HEK293 (cell line): ENCODE results near the gene ARHGAP30.
"Not testable (repeated sequence)": the region's sequence is repeated elsewhere in the genome, so short reads cannot be mapped to it uniquely, and the experiment has no call there.

Source experiments
- CTCF ChIA-PET: fragments of 350-600 bp; formaldehyde crosslinking; extraction: SDS; loops from one replicate; lab custom pipeline; 2021; ENCODE audit warnings: antibody characterized with exemption; lab: Yijun Ruan, JAX
- POLR2A ChIA-PET: fragments of 300-600 bp; formaldehyde crosslinking; extraction: SDS; loops from one replicate; lab custom pipeline; 2020; ENCODE audit warnings: antibody characterized with exemption, inconsistent platforms; lab: Yijun Ruan, JAX
- H3K27ac ChIP-seq: fragments of 200-500 bp; sonication (Bioruptor generic); 2 replicates; pipeline ENCODE4 v1.5.1; 2014; ENCODE audit warnings: low read depth, low read length, control low read depth, inconsistent platforms; ENCODE audit errors: extremely low read depth
- H3K36me3 ChIP-seq, 2 experiments: fragments of 200-500 bp in 1 of 2; sonication (Bioruptor generic) in 1 of 2; 1 replicate in 1 of 2; 2 replicates in 1 of 2; pipeline ENCODE4 v1.5.1; 2014 to 2017; ENCODE audit warnings: inconsistent platforms in 2 of 2, low read length in 2 of 2; ENCODE audit not compliant: control insufficient read depth in 2 of 2, insufficient read depth in 1 of 2
- H3K4me1 ChIP-seq: fragments of 200-500 bp; sonication (Bioruptor generic); 2 replicates; pipeline ENCODE4 v1.5.1; 2014; ENCODE audit warnings: mild to moderate bottlenecking, low read length, inconsistent platforms; ENCODE audit not compliant: control insufficient read depth, insufficient read depth
- H3K4me3 ChIP-seq: 2 replicates; pipeline ENCODE4 v1.5.1; 2011; ENCODE audit warnings: low read depth, mild to moderate bottlenecking, control low read depth, low read length, moderate library complexity
- H3K9me3 ChIP-seq: fragments of 200-500 bp; sonication (Bioruptor generic); 2 replicates; pipeline ENCODE4 v1.5.1; 2014; ENCODE audit warnings: low read depth, low read length, inconsistent platforms; ENCODE audit not compliant: control insufficient read depth, insufficient read depth
- GLI2 ChIP-seq: fragments of 450-650 bp; formaldehyde crosslinking; IDR thresholded peaks from 2 replicates; pipeline ENCODE4; 2017; ENCODE audit warnings: missing biosample characterization, missing genetic modification characterization, low read depth, borderline replicate concordance
- KLF16 ChIP-seq: fragments of 450-650 bp; formaldehyde crosslinking; IDR thresholded peaks from 2 replicates; pipeline ENCODE4 v1.5.1; 2017; ENCODE audit warnings: missing biosample characterization, missing genetic modification characterization
- KLF8 ChIP-seq: fragments of 450-650 bp; formaldehyde crosslinking; IDR thresholded peaks from 2 replicates; pipeline ENCODE4 v1.5.1; 2016; ENCODE audit warnings: missing biosample characterization, missing genetic modification characterization
- REPIN1 ChIP-seq: fragments of 450-650 bp; formaldehyde crosslinking; IDR thresholded peaks from 2 replicates; pipeline ENCODE4 v1.5.1; 2017; ENCODE audit warnings: missing biosample characterization, missing genetic modification characterization, low read depth
- SALL2 ChIP-seq: fragments of 450-650 bp; formaldehyde crosslinking; IDR thresholded peaks from 2 replicates; pipeline ENCODE4 v1.5.0; 2017; ENCODE audit warnings: missing biosample characterization, mild to moderate bottlenecking, missing genetic modification characterization, borderline replicate concordance
- SETDB1 ChIP-seq: IDR thresholded peaks from one replicate; pipeline ENCODE4 v1.6.1; 2017; ENCODE audit warnings: mild to moderate bottlenecking, low read length, moderate library complexity, mixed read lengths; ENCODE audit not compliant: insufficient read length
- SP7 ChIP-seq: fragments of 450-650 bp; formaldehyde crosslinking; IDR thresholded peaks from 2 replicates; pipeline ENCODE4 v1.5.1; 2016; ENCODE audit warnings: missing biosample characterization, missing genetic modification characterization
- ZBTB1 ChIP-seq: fragments of 450-650 bp; formaldehyde crosslinking; IDR thresholded peaks from 2 replicates; pipeline ENCODE4 v1.5.1; 2016; ENCODE audit warnings: missing biosample characterization, missing genetic modification characterization
- ZNF10 ChIP-seq: fragments of 450-650 bp; formaldehyde crosslinking; IDR thresholded peaks from 2 replicates; pipeline ENCODE4 v1.5.1; 2017; ENCODE audit warnings: missing biosample characterization, missing genetic modification characterization
- ZNF157 ChIP-seq: fragments of 450-650 bp; formaldehyde crosslinking; IDR thresholded peaks from 2 replicates; pipeline ENCODE4 v1.5.1; 2016; ENCODE audit warnings: missing biosample characterization, missing genetic modification characterization
- ZNF16 ChIP-seq: fragments of 450-650 bp; formaldehyde crosslinking; IDR thresholded peaks from 2 replicates; pipeline ENCODE4 v1.5.1; 2016; ENCODE audit warnings: low read depth, missing biosample characterization, missing genetic modification characterization
- ZNF175 ChIP-seq: fragments of 450-650 bp; formaldehyde crosslinking; IDR thresholded peaks from 2 replicates; pipeline ENCODE4 v1.5.1; 2016; ENCODE audit warnings: missing biosample characterization, missing genetic modification characterization
- ZNF211 ChIP-seq: fragments of 450-650 bp; formaldehyde crosslinking; IDR thresholded peaks from 2 replicates; pipeline ENCODE4 v1.5.1; 2016; ENCODE audit warnings: low read depth, missing biosample characterization, missing genetic modification characterization
- ZNF214 ChIP-seq: fragments of 450-650 bp; formaldehyde crosslinking; IDR thresholded peaks from 2 replicates; pipeline ENCODE4 v1.5.1; 2017; ENCODE audit warnings: missing biosample characterization, mild to moderate bottlenecking, missing genetic modification characterization, borderline replicate concordance
- ZNF248 ChIP-seq: fragments of 450-650 bp; formaldehyde crosslinking; IDR thresholded peaks from 2 replicates; pipeline ENCODE4 v1.5.1; 2017; ENCODE audit warnings: missing biosample characterization, missing genetic modification characterization
- ZNF311 ChIP-seq: fragments of 450-650 bp; formaldehyde crosslinking; IDR thresholded peaks from 2 replicates; pipeline ENCODE4 v1.5.1; 2017; ENCODE audit warnings: missing biosample characterization, missing genetic modification characterization, borderline replicate concordance
- ZNF354C ChIP-seq: fragments of 450-650 bp; formaldehyde crosslinking; IDR thresholded peaks from 2 replicates; pipeline ENCODE4 v1.5.1; 2016; ENCODE audit warnings: missing biosample characterization, missing genetic modification characterization, low read depth, borderline replicate concordance
- ZNF394 ChIP-seq: fragments of 450-650 bp; formaldehyde crosslinking; IDR thresholded peaks from 2 replicates; pipeline ENCODE4 v1.5.1; 2016; ENCODE audit warnings: missing biosample characterization, missing genetic modification characterization, mild to moderate bottlenecking, moderate library complexity, borderline replicate concordance
- ZNF404 ChIP-seq: fragments of 450-650 bp; formaldehyde crosslinking; IDR thresholded peaks from 2 replicates; pipeline ENCODE4 v1.5.1; 2017; ENCODE audit warnings: missing biosample characterization, missing genetic modification characterization
- ZNF433 ChIP-seq: fragments of 450-650 bp; formaldehyde crosslinking; IDR thresholded peaks from 2 replicates; pipeline ENCODE4 v1.5.1; 2016; ENCODE audit warnings: missing biosample characterization, missing genetic modification characterization, low read depth
- ZNF501 ChIP-seq: fragments of 450-650 bp; formaldehyde crosslinking; IDR thresholded peaks from 2 replicates; pipeline ENCODE4 v1.5.1; 2016; ENCODE audit warnings: missing biosample characterization, missing genetic modification characterization
- ZNF529 ChIP-seq: fragments of 450-650 bp; formaldehyde crosslinking; IDR thresholded peaks from 2 replicates; pipeline ENCODE4 v1.5.1; 2017; ENCODE audit warnings: missing genetic modification characterization, missing biosample characterization; ENCODE audit not compliant: insufficient replicate concordance
- ZNF558 ChIP-seq: fragments of 450-650 bp; formaldehyde crosslinking; IDR thresholded peaks from 2 replicates; pipeline ENCODE4 v1.5.1; 2016; ENCODE audit warnings: missing biosample characterization, missing genetic modification characterization
- ZNF664 ChIP-seq: fragments of 450-650 bp; formaldehyde crosslinking; IDR thresholded peaks from 2 replicates; pipeline ENCODE4 v1.5.1; 2016; ENCODE audit warnings: missing biosample characterization, missing genetic modification characterization
- ZNF843 ChIP-seq: fragments of 450-650 bp; formaldehyde crosslinking; IDR thresholded peaks from 2 replicates; pipeline ENCODE4 v1.5.1; 2016; ENCODE audit warnings: missing biosample characterization, missing genetic modification characterization
- ZXDB ChIP-seq: fragments of 450-650 bp; formaldehyde crosslinking; IDR thresholded peaks from 2 replicates; pipeline ENCODE4 v1.5.1; 2016; ENCODE audit warnings: missing biosample characterization, missing genetic modification characterization
- TF ChIP-seq, protein P1 (sequence below): fragments of 450-650 bp; formaldehyde crosslinking; IDR thresholded peaks from 2 replicates; pipeline ENCODE4 v1.5.1; 2016; ENCODE audit warnings: missing biosample characterization, missing genetic modification characterization
- TF ChIP-seq, protein P2 (sequence below): fragments of 450-650 bp; formaldehyde crosslinking; IDR thresholded peaks from 2 replicates; pipeline ENCODE4 v1.5.1; 2017; ENCODE audit warnings: missing biosample characterization, missing genetic modification characterization

The ARHGAP30 gene

DNA sequence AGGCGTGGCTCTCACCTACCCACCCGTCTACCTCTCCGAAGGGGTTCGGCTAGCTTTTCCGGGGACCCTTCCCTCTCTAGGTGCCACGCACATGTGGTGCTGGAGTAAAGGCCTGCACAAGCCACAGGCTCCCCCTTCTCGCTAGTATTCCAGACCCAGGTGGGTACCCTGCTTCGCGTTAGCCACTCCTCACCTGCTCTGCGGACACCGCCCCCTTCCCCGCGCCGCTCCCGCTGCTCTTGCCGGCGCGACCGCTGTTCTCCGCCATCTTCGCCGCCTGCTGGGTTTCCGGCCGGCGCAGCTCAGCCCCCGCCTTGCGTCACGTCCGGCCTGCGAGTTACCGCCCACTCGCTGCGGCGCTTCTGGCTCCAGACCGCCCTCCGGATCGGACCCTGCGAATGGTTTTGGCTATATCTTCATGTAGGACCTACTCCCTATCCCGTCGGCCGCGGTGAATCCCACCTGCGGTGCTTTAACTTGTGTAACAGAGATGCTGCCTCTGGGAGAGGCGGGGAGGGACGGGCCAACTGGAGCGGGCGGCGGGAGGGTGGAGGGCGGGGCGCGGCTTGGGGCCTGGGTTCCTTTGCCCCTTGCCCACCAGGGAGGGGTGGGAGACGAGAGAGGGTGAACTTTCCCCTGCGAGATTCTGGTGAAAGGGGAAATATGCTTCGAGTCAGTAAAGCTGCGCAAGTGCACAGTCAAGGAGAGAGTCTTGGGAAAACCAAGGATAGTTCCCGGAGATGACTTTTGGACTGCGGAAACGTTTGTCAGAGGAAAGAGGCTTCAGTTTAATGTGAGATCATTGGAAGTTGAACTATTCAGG lies 48.3 kb upstream of the ARHGAP30 start, which contains the start of the genes NIT1 and PFDN2 (continued):
- TF ChIP-seq, protein P1, sequence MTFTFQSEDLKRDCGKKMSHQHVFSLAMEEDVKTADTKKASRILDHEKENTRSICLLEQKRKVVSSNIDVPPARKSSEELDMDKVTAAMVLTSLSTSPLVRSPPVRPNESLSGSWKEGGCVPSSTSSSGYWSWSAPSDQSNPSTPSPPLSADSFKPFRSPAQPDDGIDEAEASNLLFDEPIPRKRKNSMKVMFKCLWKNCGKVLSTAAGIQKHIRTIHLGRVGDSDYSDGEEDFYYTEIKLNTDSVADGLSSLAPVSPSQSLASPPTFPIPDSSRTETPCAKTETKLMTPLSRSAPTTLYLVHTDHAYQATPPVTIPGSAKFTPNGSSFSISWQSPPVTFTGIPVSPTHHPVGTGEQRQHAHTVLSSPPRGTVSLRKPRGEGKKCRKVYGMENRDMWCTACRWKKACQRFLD (tag by site-specific recombination): peak; percentile 89
- no peak for TF ChIP-seq ZNF248
- TF ChIP-seq KLF8 (tag by site-specific recombination): peak; percentile 73
- TF ChIP-seq ZNF157 (tag by site-specific recombination): no peak
- no peak for TF ChIP-seq ZNF354C
- no peak for TF ChIP-seq ZNF664
- TF ChIP-seq ZNF501 (tag by site-specific recombination): peak; percentile 87
- TF ChIP-seq ZNF404 (tag by site-specific recombination): no peak
- peak; percentile 83 for TF ChIP-seq ZXDB (tag by site-specific recombination)
- no peak for TF ChIP-seq REPIN1 (tag by site-specific recombination)
- TF ChIP-seq ZNF175 (tag by site-specific recombination): no peak
- TF ChIP-seq ZNF433 (tag by site-specific recombination): no peak
- TF ChIP-seq ZNF529 (tag by site-specific recombination): no peak
- peak; percentile 79 for TF ChIP-seq SP7
- TF ChIP-seq ZBTB1 (tag by site-specific recombination): no peak
- TF ChIP-seq ZNF394 (tag by site-specific recombination): 0 out of 2 replicates have a peak, but pooled peaks have one; percentile 51
- TF ChIP-seq KLF16 (tag by site-specific recombination): peak; percentile 98
- no peak for TF ChIP-seq ZNF214 (tag by site-specific recombination)
- TF ChIP-seq ZNF16 (tag by site-specific recombination): no peak
- TF ChIP-seq ZNF211 (tag by site-specific recombination): no peak

DNA sequence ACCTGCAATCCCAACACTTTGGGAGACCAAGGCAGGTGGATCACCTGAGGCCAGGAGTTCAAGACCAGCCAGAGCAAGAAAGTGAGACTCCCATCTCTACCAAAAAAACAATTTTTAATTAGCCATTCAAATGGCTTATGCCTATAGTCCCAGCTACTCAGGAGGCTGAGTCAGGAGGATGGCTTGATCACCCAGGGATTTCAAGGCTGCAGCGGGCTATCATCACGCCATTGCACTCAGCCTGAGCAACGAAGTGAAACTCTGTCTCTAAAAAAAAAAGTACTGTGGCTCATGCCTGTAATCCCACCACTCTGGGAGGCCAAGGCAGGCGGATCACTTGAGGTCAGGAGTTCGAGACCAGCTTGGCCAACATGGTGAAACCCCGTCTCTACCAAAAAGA lies 46.3 kb upstream of the ARHGAP30 start:
- ChIA-PET CTCF (interaction anchor here (1.2 kb wide), 1 partner anchor 441 kb away, joined by 7 read pairs; no protein-coding TSS in a partner anchor), POLR2A (interaction anchor here (1.5 kb wide), 1 partner anchor 19 kb away, joined by 3 read pairs; no protein-coding TSS in a partner anchor)
- H3K4me3 ChIP-seq, H3K4me1 ChIP-seq, H3K27ac ChIP-seq, H3K9me3 ChIP-seq: not testable (repeated sequence)
- H3K36me3 ChIP-seq: peaks cover 0 to 30% of the 10 kb centered on the region in 2 experiments; a peak in 1 of 3 replicates

DNA sequence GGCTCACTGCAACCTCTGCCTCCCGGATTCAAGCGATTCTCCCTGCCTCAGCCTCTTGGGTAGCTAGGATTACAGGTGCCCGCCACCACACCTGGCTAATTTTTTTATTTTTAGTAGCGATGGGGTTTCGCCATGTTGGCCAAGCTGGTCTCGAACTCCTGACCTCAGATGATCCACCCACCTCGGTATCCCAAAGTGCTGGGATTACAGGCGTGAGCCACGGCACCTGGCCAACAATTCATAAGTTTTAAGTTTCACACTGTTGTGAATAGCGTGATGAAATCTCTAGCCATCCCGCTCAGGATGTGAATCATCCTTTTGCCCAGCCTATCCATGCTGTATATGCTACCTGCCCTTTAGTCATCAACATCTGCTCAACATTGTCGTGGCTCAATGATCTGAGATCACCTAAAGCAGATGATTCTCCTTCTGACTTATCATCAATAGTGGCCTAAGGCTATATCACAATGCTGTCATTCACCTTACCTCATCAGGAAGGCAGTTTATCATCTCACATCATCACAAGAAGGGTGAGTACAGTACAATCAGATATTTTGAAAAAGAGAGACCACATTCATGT lies 45.5 kb upstream of the ARHGAP30 start:
- Histone ChIP-seq H3K27ac (no peak overlapping the region), H3K36me3 (peaks cover 0 to 23% of the 10 kb centered on the region in 2 experiments; a peak in 1 of 3 replicates), H3K4me1 (peaks cover 9% of the 10 kb centered on the region), H3K9me3 (no peaks in the 10 kb centered on the region), H3K4me3 (no peak overlapping the region)
- CTCF ChIA-PET: interaction anchor here (1.2 kb wide), 1 partner anchor 440 kb away, joined by 7 read pairs; no protein-coding TSS in a partner anchor
- POLR2A ChIA-PET: interaction anchor here (0.7 to 1.5 kb wide), 2 partner anchors 11 to 20 kb away, joined by 3 read pairs; no protein-coding TSS in a partner anchor
- TF ChIP-seq ZNF558 (tag by site-specific recombination) (0 out of 2 replicates have a peak, but pooled peaks have one; percentile 31), ZNF843 (tag by site-specific recombination) (peak; percentile 75), GLI2 (no peak), SP7 (peak; percentile 92), SETDB1 (no peak), ZNF311 (tag by site-specific recombination) (no peak), SALL2 (tag by site-specific recombination) (no peak), ZNF10 (tag by site-specific recombination) (0 out of 2 replicates have a peak, but pooled peaks have one; percentile 41)
- TF ChIP-seq, protein P2, sequence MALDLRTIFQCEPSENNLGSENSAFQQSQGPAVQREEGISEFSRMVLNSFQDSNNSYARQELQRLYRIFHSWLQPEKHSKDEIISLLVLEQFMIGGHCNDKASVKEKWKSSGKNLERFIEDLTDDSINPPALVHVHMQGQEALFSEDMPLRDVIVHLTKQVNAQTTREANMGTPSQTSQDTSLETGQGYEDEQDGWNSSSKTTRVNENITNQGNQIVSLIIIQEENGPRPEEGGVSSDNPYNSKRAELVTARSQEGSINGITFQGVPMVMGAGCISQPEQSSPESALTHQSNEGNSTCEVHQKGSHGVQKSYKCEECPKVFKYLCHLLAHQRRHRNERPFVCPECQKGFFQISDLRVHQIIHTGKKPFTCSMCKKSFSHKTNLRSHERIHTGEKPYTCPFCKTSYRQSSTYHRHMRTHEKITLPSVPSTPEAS (tag by site-specific recombination): 0 out of 2 replicates have a peak, but pooled peaks have one; percentile 26
